SK-N-SH treated with all-trans-retinoic acid at 6 μM for 48 hours (cell line): ENCODE data around the gene ATRX.

Experiments used
- CREB5 ChIP-seq: fragments of 250-450 bp; sonication (Bioruptor Pico); IDR thresholded peaks from 2 replicates; pipeline ENCODE4 v1.5.1; 2020; ENCODE audit warnings: low read depth, mild to moderate bottlenecking, moderate library complexity
- CSDC2 ChIP-seq: fragments of 250-450 bp; sonication (Bioruptor Pico); IDR thresholded peaks from 2 replicates; pipeline ENCODE4 v1.5.0; 2020; ENCODE audit warnings: mild to moderate bottlenecking, moderate library complexity
- OSR1 ChIP-seq: fragments of 250-450 bp; sonication (Bioruptor Pico); IDR thresholded peaks from 2 replicates; pipeline ENCODE4 v1.8.0; 2022; ENCODE audit warnings: moderate library complexity, mild to moderate bottlenecking, inconsistent platforms
- PATZ1 ChIP-seq: fragments of 250-450 bp; sonication (Bioruptor Pico); IDR thresholded peaks from 2 replicates; pipeline ENCODE4 v1.8.0; 2020; ENCODE audit warnings: mild to moderate bottlenecking, moderate library complexity, borderline replicate concordance
- SNAI2 ChIP-seq: fragments of 250-450 bp; sonication (Bioruptor Pico); IDR thresholded peaks from 2 replicates; pipeline ENCODE4 v1.5.0; 2020; ENCODE audit warnings: mild to moderate bottlenecking, moderate library complexity
- TCF4 ChIP-seq: fragments of 250-450 bp; sonication (Bioruptor Pico); IDR thresholded peaks from 2 replicates; pipeline ENCODE4 v1.8.0; 2021; ENCODE audit warnings: mild to moderate bottlenecking, moderate library complexity, borderline replicate concordance
- TOX ChIP-seq: fragments of 250-450 bp; sonication (Bioruptor Pico); IDR thresholded peaks from 2 replicates; pipeline ENCODE4 v1.8.0; 2021; ENCODE audit warnings: mild to moderate bottlenecking, moderate library complexity, borderline replicate concordance
- ZC3H10 ChIP-seq: fragments of 250-450 bp; sonication (Bioruptor Pico); IDR thresholded peaks from 2 replicates; pipeline ENCODE4 v1.5.1; 2021; ENCODE audit warnings: mild to moderate bottlenecking, moderate library complexity
- ZFP30 ChIP-seq: fragments of 450-650 bp; formaldehyde crosslinking; IDR thresholded peaks from 2 replicates; pipeline ENCODE4 v1.5.0; 2022; ENCODE audit warnings: mild to moderate bottlenecking, moderate library complexity
- ZNF565 ChIP-seq: fragments of 450-650 bp; formaldehyde crosslinking; conservative IDR thresholded peaks from 2 replicates; pipeline ENCODE4 v1.5.0; 2020; ENCODE audit warnings: low read depth, mild to moderate bottlenecking, moderate library complexity
- ZNF8 ChIP-seq: fragments of 450-650 bp; formaldehyde crosslinking; IDR thresholded peaks from 2 replicates; pipeline ENCODE4 v1.5.0; 2020; ENCODE audit warnings: mild to moderate bottlenecking, moderate library complexity
- TF ChIP-seq, protein P1 (sequence below): fragments of 250-450 bp; sonication (Bioruptor Pico); IDR thresholded peaks from 2 replicates; pipeline ENCODE4 v1.5.1; 2021; ENCODE audit warnings: mild to moderate bottlenecking, moderate library complexity

DNA sequence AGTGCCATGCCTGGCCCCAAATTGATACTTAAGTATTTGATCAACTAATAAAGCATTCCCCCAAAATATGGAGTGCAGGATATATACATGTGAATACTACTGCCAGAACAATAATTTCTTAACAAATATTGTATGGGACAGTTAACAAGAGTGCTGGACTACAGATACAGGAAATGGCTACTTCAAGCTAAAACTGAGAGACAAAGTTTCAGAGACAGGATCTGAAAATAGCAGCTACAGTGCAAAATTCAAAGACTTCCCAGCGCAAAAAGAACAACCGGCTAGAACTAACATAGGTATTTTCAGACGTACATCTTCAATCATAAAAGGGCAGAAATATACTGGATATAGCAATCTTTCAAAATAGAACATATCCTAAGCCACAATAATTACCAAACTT lies 6.3 kb downstream of the ATRX start:
- TF ChIP-seq CSDC2 (CRISPR knock-in tag) (no peak), TCF4 (CRISPR knock-in tag) (no peak), ZNF565 (CRISPR knock-in tag) (no peak), ZNF8 (CRISPR knock-in tag) (no peak), ZC3H10 (CRISPR knock-in tag) (no peak), CREB5 (CRISPR knock-in tag) (no peak), ZFP30 (CRISPR knock-in tag) (no peak), SNAI2 (no peak), TOX (CRISPR knock-in tag) (no peak), PATZ1 (CRISPR knock-in tag) (no peak), OSR1 (no peak)
- TF ChIP-seq, protein P1, sequence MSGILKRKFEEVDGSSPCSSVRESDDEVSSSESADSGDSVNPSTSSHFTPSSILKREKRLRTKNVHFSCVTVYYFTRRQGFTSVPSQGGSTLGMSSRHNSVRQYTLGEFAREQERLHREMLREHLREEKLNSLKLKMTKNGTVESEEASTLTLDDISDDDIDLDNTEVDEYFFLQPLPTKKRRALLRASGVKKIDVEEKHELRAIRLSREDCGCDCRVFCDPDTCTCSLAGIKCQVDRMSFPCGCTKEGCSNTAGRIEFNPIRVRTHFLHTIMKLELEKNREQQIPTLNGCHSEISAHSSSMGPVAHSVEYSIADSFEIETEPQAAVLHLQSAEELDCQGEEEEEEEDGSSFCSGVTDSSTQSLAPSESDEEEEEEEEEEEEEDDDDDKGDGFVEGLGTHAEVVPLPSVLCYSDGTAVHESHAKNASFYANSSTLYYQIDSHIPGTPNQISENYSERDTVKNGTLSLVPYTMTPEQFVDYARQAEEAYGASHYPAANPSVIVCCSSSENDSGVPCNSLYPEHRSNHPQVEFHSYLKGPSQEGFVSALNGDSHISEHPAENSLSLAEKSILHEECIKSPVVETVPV (CRISPR knock-in tag), result no peak
